Lower leg skin (tissue), 4 donors: ENCODE results near the gene C16orf90. TPM values are rescaled to one million over a fixed set of nuclear protein-coding genes. Genes with fewer than 3 reads are reported as not detected.

ENCODE experiments used
- DNase-seq, 2 donors: peaks; one replicate each; pipeline ENCODE4 v3.0.0-alpha.2; 2019; ENCODE audit warnings: low spot score in 2 of 2
- H3K4me3 ChIP-seq: fragments of 200-600 bp; sonication (generic); 2 replicates; pipeline ENCODE4 v1.5.1; 2017; ENCODE audit warnings: mild to moderate bottlenecking, low read depth; ENCODE audit not compliant: poor library complexity, severe bottlenecking
- POLR2A ChIP-seq, 2 donors: fragments of 450-650 bp; IDR thresholded peaks; one replicate each; pipeline ENCODE4 v1.6.1; 2016 to 2017; ENCODE audit warnings: antibody characterized with exemption in 2 of 2, mild to moderate bottlenecking in 1 of 2, moderate library complexity in 1 of 2
- WGBS, 2 donors: methylation state at CpG; one replicate each; pipeline ENCODE4 v1.1.5; 2018; 5-methylcytosine and 5-hydroxymethylcytosine counted together
- intact Hi-C: fragments of 100-400 bp; cut with DNase I; formaldehyde crosslinking; loops from one replicate; pipeline ENCODE4 v1.15.0; 2023; ENCODE audit warnings: low total_unique reads
- total RNA-seq, 4 donors: library from RNA; depleted of rRNA; stranded (reverse); fragments of >200 nt; gene quantifications; one replicate each; pipeline ENCODE4 v1.1.0, GENCODE V29; 2016
- TF ChIP-seq, protein P1 (sequence below), 3 donors: fragments of 450-650 bp; IDR thresholded peaks; one replicate each; pipeline ENCODE4 v1.5.1; 2016; ENCODE audit warnings: antibody characterized with exemption in 3 of 3, mild to moderate bottlenecking in 3 of 3, moderate library complexity in 2 of 3

Gene C16orf90
- total RNA-seq, 4 donors from 2014 or later, result not detected

DNA sequence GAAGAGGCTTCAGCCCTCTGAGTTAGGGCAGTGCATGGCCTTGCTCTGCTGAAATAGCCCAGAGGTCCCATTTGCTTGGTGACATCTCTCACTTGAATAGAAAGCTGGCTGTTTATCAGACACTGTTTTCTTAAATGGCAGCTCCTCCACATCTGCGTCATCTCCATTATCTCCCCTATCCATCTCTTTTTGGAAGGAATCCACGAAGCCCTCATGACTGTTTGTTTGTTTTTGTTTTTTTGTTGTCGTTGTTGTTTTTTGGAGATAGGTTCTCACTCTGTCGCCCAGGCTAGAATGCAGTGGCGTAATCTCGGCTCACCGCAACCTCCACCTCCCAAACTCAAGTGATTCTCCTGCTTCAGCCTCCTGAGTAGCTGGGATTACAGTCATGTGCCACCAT is 35.2 kb downstream of the C16orf90 start:
- WGBS, 2 donors, result 82 to 88% methylated on average over 7 of the region's 7 CpGs
- TF ChIP-seq, protein P1, sequence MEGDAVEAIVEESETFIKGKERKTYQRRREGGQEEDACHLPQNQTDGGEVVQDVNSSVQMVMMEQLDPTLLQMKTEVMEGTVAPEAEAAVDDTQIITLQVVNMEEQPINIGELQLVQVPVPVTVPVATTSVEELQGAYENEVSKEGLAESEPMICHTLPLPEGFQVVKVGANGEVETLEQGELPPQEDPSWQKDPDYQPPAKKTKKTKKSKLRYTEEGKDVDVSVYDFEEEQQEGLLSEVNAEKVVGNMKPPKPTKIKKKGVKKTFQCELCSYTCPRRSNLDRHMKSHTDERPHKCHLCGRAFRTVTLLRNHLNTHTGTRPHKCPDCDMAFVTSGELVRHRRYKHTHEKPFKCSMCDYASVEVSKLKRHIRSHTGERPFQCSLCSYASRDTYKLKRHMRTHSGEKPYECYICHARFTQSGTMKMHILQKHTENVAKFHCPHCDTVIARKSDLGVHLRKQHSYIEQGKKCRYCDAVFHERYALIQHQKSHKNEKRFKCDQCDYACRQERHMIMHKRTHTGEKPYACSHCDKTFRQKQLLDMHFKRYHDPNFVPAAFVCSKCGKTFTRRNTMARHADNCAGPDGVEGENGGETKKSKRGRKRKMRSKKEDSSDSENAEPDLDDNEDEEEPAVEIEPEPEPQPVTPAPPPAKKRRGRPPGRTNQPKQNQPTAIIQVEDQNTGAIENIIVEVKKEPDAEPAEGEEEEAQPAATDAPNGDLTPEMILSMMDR (IDR thresholded peaks at IDR 0.05), result no peak
- no peak for TF ChIP-seq POLR2A (IDR thresholded peaks at IDR 0.05)
- intact Hi-C loops, result no loop called here
- no peak for DNase-seq
- H3K4me3 ChIP-seq, result no peak overlapping the region

DNA sequence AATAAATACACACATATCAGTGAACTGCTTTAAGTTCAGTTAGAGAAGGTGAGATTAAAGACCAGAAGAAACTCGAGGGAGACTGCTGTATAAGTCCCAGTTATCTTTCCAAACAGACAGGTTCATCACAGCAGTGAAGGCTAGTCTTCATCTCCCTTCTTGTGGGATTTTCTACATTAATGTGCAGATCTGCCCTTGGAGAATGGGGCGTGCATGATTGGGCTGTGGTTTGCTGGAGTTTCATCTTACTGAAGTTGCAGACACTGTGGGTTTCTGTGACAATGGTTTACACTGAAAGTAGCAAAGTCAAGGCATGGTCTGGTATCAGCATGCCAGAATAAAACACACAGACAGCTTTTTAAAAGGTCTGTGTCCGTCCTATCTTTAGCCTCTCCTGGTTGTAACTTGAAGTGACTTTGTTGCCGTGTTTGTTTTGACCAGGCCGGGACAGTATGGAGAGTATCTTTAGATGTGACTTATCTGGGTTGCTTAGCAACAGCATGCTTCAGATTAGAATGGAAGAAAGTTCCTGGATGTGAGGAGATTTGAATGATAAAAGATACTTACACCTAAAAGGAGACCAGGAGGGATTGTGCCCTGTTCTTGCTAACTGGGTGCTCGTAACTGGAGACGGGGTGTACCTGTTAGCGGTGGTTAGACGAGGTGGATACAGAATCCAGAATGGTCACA is 35.7 kb downstream of the C16orf90 start:
- TF ChIP-seq, protein P1 (IDR thresholded peaks at IDR 0.05), result no peak
- TF ChIP-seq POLR2A (IDR thresholded peaks at IDR 0.05), result no peak
- whole genome bisulfite sequencing, 2 donors, result 57 to 62% methylated on average over 9 of the region's 9 CpGs
- DNase-seq, result no peak
- H3K4me3 ChIP-seq, result no peak overlapping the region
- intact Hi-C loops, result no loop called here

DNA sequence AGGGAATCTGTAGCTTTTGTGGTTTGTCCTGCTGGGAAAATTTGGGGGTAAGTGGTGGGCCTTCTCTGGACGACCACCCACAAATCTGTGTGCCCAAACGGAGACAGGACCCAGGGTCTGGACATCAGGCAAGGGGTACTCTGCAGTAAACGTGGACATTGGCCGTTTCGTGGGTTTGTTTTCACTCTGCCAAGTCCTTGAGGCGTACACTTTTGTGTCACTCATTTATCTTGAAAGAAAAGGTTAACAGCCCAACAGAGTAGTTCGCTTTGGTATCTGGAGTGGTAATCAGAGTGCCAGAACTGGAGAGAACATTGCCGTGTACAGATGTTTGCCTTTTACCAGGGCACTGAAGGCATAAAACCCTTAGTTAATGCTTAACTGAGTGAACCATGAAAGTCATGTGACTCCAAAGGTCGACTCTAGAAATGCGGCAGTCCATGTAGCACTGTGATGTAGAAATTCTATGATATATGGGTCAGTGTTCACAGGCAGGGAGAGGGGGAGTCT is 36.4 kb downstream of the C16orf90 start:
- peak overlapping the region; percentile 51 for H3K4me3 ChIP-seq
- TF ChIP-seq, protein P1 (IDR thresholded peaks at IDR 0.05), result no peak
- no peak for TF ChIP-seq POLR2A (IDR thresholded peaks at IDR 0.05)
- no peak for DNase-seq
- 5 to 6% methylated on average over 10 of the region's 10 CpGs for WGBS, 2 donors
- intact Hi-C loops, result no loop called here

DNA sequence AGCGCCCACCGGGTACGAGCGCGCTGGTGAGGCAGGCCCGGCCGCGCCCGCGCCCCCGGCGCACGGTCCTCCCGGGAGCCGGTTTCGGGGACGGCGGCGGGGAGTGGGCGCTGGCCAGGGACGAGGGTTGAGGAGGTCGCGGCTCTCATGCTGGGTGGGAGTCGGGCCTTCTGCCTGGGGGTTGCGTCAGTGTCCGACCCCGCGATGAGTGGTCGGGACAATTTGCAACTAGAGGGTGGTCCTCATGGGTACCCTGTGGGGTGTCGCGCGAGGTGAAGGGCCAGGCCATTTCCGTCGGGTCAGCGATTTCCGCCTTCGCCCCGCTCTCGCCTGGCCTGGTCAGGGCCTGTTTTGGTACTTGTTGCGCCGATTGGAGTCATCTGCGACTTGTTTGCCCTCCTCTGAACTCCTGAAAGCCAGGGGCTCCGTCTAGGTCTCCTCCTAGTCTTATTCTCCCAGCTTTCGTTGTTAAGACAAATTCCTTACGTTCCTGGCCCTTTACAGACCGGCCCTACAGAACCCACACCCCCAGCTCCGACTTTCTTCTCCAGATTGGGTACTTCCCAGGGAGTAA is 36.9 kb downstream of the C16orf90 start:
- TF ChIP-seq, protein P1 (IDR thresholded peaks at IDR 0.05), result no peak
- no peak for TF ChIP-seq POLR2A (IDR thresholded peaks at IDR 0.05)
- peak overlapping the region; percentile 51 for H3K4me3 ChIP-seq
- WGBS, 2 donors, result 0% methylated on average over 17 to 19 of the region's 47 CpGs
- intact Hi-C loops, result no loop called here
- DNase-seq, result peak in 1 of 2 donors; percentile 85

DNA sequence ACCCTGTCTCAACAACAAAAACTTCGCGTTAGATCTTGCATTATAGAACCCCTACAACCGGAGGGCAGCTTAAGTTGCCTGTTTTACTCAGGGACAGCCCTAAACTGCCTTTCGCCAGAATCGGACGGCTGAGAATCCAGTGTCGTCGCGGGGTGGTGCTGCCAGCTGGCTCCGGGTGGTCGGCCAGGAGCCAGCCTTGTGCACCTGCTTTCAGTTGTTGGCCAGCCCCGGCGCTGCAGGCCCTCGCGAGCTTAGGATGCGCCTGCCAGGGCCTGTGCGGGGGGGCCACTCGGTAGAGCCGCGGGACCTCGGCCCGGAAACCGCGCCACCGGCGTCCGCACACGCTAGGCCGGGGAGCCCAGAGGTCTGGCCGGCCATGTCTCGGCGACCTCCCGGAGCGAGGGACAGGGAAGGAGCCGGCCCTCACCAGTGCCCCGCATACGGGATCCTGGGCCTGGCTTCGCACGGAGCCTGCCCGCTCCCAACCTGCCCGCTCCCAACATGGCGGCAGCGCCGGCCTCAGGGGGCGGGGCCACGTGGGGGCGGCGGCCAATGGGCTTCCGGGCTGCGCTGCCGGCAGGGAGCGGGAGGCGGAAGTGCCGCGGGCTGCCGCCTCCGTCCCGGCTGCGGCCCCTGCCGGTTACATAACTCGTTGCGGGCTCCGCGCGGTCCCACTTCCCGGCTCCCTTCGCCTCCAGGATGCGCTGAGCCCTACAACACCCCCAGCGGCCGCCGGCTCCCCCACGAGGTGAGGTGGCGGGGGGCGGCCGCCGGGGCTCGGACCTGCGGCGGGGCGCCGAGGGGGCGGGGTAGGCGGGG is 37.6 kb downstream of the C16orf90 start:
- H3K4me3 ChIP-seq, result peak overlapping the region; percentile 51
- 0% methylated on average over 8 to 25 of the region's 83 CpGs for WGBS, 2 donors
- peak in 1 of 2 donors; percentile 13 for TF ChIP-seq POLR2A (IDR thresholded peaks at IDR 0.05)
- TF ChIP-seq, protein P1 (IDR thresholded peaks at IDR 0.05), result no peak
- DNase-seq, result peak; percentile 73 to 96
- intact Hi-C loops, result no loop called here
